GM23338 (cell line): ENCODE results near the gene IDH1. TPM values are rescaled to one million over a fixed set of nuclear protein-coding genes. Genes with fewer than 3 reads are reported as not detected.
A peak's percentile ranks its signal among the peaks of the same experiment; 100 is the strongest.
"Not testable (repeated sequence)": the region's sequence is repeated elsewhere in the genome, so short reads cannot be mapped to it uniquely, and the experiment has no call there.

Experiments
- ATAC-seq: fragments of 200-7000 bp; cut with Tn5 transposase; 3 replicates; pipeline ENCODE4 v1.9.1; 2020
- DNase-seq: peaks from one replicate; pipeline ENCODE4 v3.0.0-alpha.2; 2015; ENCODE audit warnings: low spot score
- H2AFZ ChIP-seq: fragments of 200-600 bp; sonication (generic); 2 replicates; pipeline ENCODE4 v1.8.0; 2016; ENCODE audit warnings: antibody characterized with exemption, mild to moderate bottlenecking, moderate library complexity
- H3F3A ChIP-seq: fragments of 200-600 bp; sonication (generic); replicated peaks from 2 replicates; pipeline ENCODE4 v1.8.0; 2017; ENCODE audit warnings: antibody characterized with exemption, mixed run types, low read depth
- H3K27ac ChIP-seq: fragments of 200-600 bp; sonication (generic); 2 replicates; pipeline ENCODE4 v1.6.1; 2016; ENCODE audit warnings: low read depth
- H3K27me3 ChIP-seq: fragments of 200-600 bp; sonication (generic); 2 replicates; pipeline ENCODE4 v1.8.0; 2016; ENCODE audit warnings: mild to moderate bottlenecking, mixed run types, moderate library complexity; ENCODE audit not compliant: insufficient read depth
- H3K36me3 ChIP-seq: fragments of 200-600 bp; sonication (generic); 2 replicates; pipeline ENCODE4 v1.8.0; 2016; ENCODE audit warnings: mild to moderate bottlenecking; ENCODE audit not compliant: insufficient read depth
- H3K4me1 ChIP-seq: fragments of 200-600 bp; sonication (generic); 2 replicates; pipeline ENCODE4 v1.8.0; 2016; ENCODE audit warnings: mild to moderate bottlenecking, moderate library complexity; ENCODE audit not compliant: insufficient read depth
- H3K4me2 ChIP-seq: fragments of 200-600 bp; sonication (generic); 2 replicates; pipeline ENCODE4 v1.7.1; 2017; ENCODE audit warnings: mixed run types
- H3K4me3 ChIP-seq: fragments of 200-600 bp; sonication (generic); 2 replicates; pipeline ENCODE4 v1.6.1; 2016; ENCODE audit warnings: mixed run types
- H3K79me2 ChIP-seq: fragments of 200-600 bp; sonication (generic); replicated peaks from 2 replicates; pipeline ENCODE4 v1.8.0; 2017; ENCODE audit warnings: mild to moderate bottlenecking; ENCODE audit not compliant: insufficient read depth
- H3K9me2 ChIP-seq: fragments of 200-600 bp; sonication (generic); 2 replicates; pipeline ENCODE4 v1.8.0; 2017; ENCODE audit not compliant: insufficient read depth
- H4K20me1 ChIP-seq: fragments of 200-600 bp; sonication (generic); replicated peaks from 2 replicates; pipeline ENCODE4 v1.8.0; 2017; ENCODE audit warnings: mild to moderate bottlenecking; ENCODE audit not compliant: insufficient read depth
- H3K27ac Mint-ChIP-seq: 2 replicates; pipeline ENCODE4 v1.8.0; 2020; ENCODE audit warnings: inconsistent platforms, mild to moderate bottlenecking, moderate library complexity, mixed read lengths
- H3K27me3 Mint-ChIP-seq: 3 replicates; pipeline ENCODE4 v1.8.0; 2022; ENCODE audit warnings: low read depth, mild to moderate bottlenecking, moderate library complexity, mixed read lengths, inconsistent platforms; ENCODE audit not compliant: insufficient read depth, poor library complexity
- H3K36me3 Mint-ChIP-seq: 3 replicates; pipeline ENCODE4 v1.8.0; 2021; ENCODE audit warnings: low read depth, mild to moderate bottlenecking, inconsistent platforms, moderate library complexity, mixed read lengths
- H3K4me1 Mint-ChIP-seq: 3 replicates; pipeline ENCODE4 v1.8.0; 2020; ENCODE audit warnings: mild to moderate bottlenecking, inconsistent platforms, mixed read lengths
- H3K4me3 Mint-ChIP-seq: 3 replicates; pipeline ENCODE4 v1.8.0; 2021; ENCODE audit warnings: moderate library complexity, mild to moderate bottlenecking, inconsistent platforms, mixed read lengths
- H3K9me3 Mint-ChIP-seq: 3 replicates; pipeline ENCODE4 v1.8.0; 2020; ENCODE audit warnings: moderate library complexity, mild to moderate bottlenecking, inconsistent platforms, mixed read lengths
- CREB1 ChIP-seq: fragments of 250-450 bp; sonication (Bioruptor Pico); IDR thresholded peaks from 2 replicates; pipeline ENCODE4 v1.5.0; 2020; ENCODE audit warnings: low read depth, mild to moderate bottlenecking, moderate library complexity
- EZH2 ChIP-seq: fragments of 200-600 bp; sonication (generic); IDR thresholded peaks from one replicate; pipeline ENCODE4 v1.8.0; 2017; ENCODE audit warnings: antibody characterized with exemption, mild to moderate bottlenecking, low read depth; ENCODE audit not compliant: unreplicated experiment
- JUNB ChIP-seq: IDR thresholded peaks from one replicate; pipeline ENCODE4 v1.6.1; 2016; ENCODE audit warnings: antibody characterized with exemption; ENCODE audit not compliant: unreplicated experiment
- NANOG ChIP-seq: IDR thresholded peaks from 2 replicates; pipeline ENCODE4 v1.6.1; 2016; ENCODE audit warnings: antibody characterized with exemption, borderline replicate concordance
- POLR2AphosphoS5 ChIP-seq: IDR thresholded peaks from 2 replicates; pipeline ENCODE4 v1.6.1; 2016; ENCODE audit warnings: antibody characterized with exemption, low read depth
- REST ChIP-seq: IDR thresholded peaks from one replicate; pipeline ENCODE4 v1.6.1; 2018; ENCODE audit warnings: antibody characterized with exemption; ENCODE audit not compliant: unreplicated experiment
- ZNF114 ChIP-seq: fragments of 250-450 bp; sonication (Bioruptor Pico); IDR thresholded peaks from 2 replicates; pipeline ENCODE4 v1.5.0; 2020; ENCODE audit warnings: mild to moderate bottlenecking, moderate library complexity
- polyA plus RNA-seq: library from polyadenylated mRNA; unstranded; fragments of >200 nt; fragmentation: Nextera tagmentation; extraction: Ambion mirVana; gene quantifications from 2 replicates; pipeline ENCODE4 v1.2.1, GENCODE V29; 2016
- total RNA-seq: library from RNA; depleted of rRNA; stranded (reverse); fragments of >200 nt; shearing (Covaris generic); gene quantifications from 2 replicates; pipeline ENCODE4 v1.2.3, GENCODE V29; 2014
- TF ChIP-seq, protein P1 (sequence below): IDR thresholded peaks from 2 replicates; pipeline ENCODE4 v1.6.1; 2016; ENCODE audit warnings: antibody characterized with exemption

IDH1 gene
- total and polyA plus RNA-seq, 2 experiments from 2014 or later = 315 to 536 TPM

GRCh38 chr2:208268156-208268952 lies 13.5 kb upstream of the IDH1 start:
- H3K4me3 ChIP-seq = peak overlapping the region; percentile 75
- TF ChIP-seq, protein P1, sequence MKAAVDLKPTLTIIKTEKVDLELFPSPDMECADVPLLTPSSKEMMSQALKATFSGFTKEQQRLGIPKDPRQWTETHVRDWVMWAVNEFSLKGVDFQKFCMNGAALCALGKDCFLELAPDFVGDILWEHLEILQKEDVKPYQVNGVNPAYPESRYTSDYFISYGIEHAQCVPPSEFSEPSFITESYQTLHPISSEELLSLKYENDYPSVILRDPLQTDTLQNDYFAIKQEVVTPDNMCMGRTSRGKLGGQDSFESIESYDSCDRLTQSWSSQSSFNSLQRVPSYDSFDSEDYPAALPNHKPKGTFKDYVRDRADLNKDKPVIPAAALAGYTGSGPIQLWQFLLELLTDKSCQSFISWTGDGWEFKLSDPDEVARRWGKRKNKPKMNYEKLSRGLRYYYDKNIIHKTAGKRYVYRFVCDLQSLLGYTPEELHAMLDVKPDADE = no peak
- TF ChIP-seq POLR2AphosphoS5 = no peak
- no peak for TF ChIP-seq ZNF114 (CRISPR knock-in tag)
- no peak for TF ChIP-seq JUNB
- TF ChIP-seq CREB1 = no peak
- H3K27ac ChIP-seq = no peak overlapping the region
- H3K79me2 ChIP-seq = peaks cover 54% of the 10 kb centered on the region
- H3K9me2 ChIP-seq = no peaks in the 10 kb centered on the region
- peaks cover 14% of the 10 kb centered on the region; the same call in 1 of the 2 replicates for H3K36me3 ChIP-seq
- H3K4me1 ChIP-seq = peaks cover 17% of the 10 kb centered on the region
- no peaks in the 10 kb centered on the region for H3K27me3 ChIP-seq
- Mint-ChIP-seq H3K27me3 (peaks cover 11% of the 10 kb centered on the region), H3K9me3 (no peaks in the 10 kb centered on the region), H3K36me3 (peaks cover 13% of the 10 kb centered on the region), H3K4me3 (peak overlapping the region; percentile 95), H3K27ac (no peak overlapping the region), H3K4me1 (peaks cover 19% of the 10 kb centered on the region)
- H3K4me2 ChIP-seq = peak overlapping the region; percentile 82
- peaks cover 12% of the 10 kb centered on the region for H4K20me1 ChIP-seq
- ATAC-seq (no peak), DNase-seq (no peak)
- peaks cover 8% of the 10 kb centered on the region; the same call in 1 of the 2 replicates for H3F3A ChIP-seq
- no peak overlapping the region for H2AFZ ChIP-seq

DNA sequence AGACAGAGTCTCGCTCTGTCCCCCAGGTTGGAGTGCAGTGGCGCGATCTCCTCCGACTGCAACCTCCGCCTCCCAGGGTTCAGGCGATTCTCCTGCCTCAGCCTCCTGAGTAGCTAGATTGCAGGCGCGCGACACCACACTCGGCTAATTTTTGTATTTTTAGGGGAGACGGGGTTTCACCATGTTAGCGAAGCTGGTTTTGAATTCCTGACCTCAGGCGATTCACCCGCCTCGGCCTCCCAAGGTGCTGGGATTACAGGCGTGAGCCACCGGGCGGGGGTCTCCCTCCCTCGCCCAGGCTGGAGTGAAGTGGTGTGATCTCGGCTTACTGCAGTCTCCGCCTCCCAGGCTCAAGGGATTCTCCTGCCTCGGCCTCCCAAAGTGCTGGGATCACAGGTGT lies 12.7 kb upstream of the IDH1 start:
- Mint-ChIP-seq H3K36me3 (peaks cover 12% of the 10 kb centered on the region), H3K27ac (peak overlapping the region; percentile 96), H3K27me3 (peaks cover 11% of the 10 kb centered on the region), H3K4me3 (peak overlapping the region; percentile 95), H3K4me1 (peaks cover 19% of the 10 kb centered on the region)
- H3K27me3 ChIP-seq, ATAC-seq, H2AFZ ChIP-seq, H3F3A ChIP-seq, H3K27ac ChIP-seq, H3K9me2 ChIP-seq, H3K9me3 Mint-ChIP-seq, H3K36me3 ChIP-seq: not testable (repeated sequence)
- peaks cover 12% of the 10 kb centered on the region for H4K20me1 ChIP-seq
- DNase-seq = peak; percentile 45
- peak overlapping the region; percentile 75 for H3K4me3 ChIP-seq
- H3K4me2 ChIP-seq = peak overlapping the region; percentile 82
- H3K79me2 ChIP-seq = peaks cover 54% of the 10 kb centered on the region
- H3K4me1 ChIP-seq = peaks cover 17% of the 10 kb centered on the region

- Histone ChIP-seq H3K27me3 (no peaks in the 10 kb centered on the region), H3K9me2 (no peaks in the 10 kb centered on the region), H3K79me2 (peaks cover 54% of the 10 kb centered on the region), H4K20me1 (peaks cover 12% of the 10 kb centered on the region), H3K36me3 (peaks cover 4% of the 10 kb centered on the region; the same call in 1 of the 2 replicates), H3K4me2 (peak overlapping the region; percentile 82), H3K4me1 (peaks cover 17% of the 10 kb centered on the region), H3K27ac (peak overlapping the region; percentile 98), H2AFZ (no peak overlapping the region; the same call in 1 of the 2 replicates), H3F3A (peaks cover 8% of the 10 kb centered on the region; the same call in 1 of the 2 replicates), H3K4me3 (peak overlapping the region; percentile 75)
- Mint-ChIP-seq H3K27ac (peak overlapping the region; percentile 96), H3K27me3 (peaks cover 11% of the 10 kb centered on the region), H3K36me3 (peaks cover 9% of the 10 kb centered on the region), H3K9me3 (peaks cover 3% of the 10 kb centered on the region; the same call in 1 of the 3 replicates), H3K4me1 (peaks cover 19% of the 10 kb centered on the region), H3K4me3 (peak overlapping the region; percentile 95)
- TF ChIP-seq NANOG (no peak), REST (no peak), EZH2 (no peak), ZNF114 (CRISPR knock-in tag) (no peak), POLR2AphosphoS5 (no peak)
- ATAC-seq = no peak
- no peak for DNase-seq
These were observed 12.1 kb upstream of the IDH1 start for GRCh38 chr2:208266936-208267335.
